ENCODE measurements around the gene AFMID.

The AFMID gene

DNA sequence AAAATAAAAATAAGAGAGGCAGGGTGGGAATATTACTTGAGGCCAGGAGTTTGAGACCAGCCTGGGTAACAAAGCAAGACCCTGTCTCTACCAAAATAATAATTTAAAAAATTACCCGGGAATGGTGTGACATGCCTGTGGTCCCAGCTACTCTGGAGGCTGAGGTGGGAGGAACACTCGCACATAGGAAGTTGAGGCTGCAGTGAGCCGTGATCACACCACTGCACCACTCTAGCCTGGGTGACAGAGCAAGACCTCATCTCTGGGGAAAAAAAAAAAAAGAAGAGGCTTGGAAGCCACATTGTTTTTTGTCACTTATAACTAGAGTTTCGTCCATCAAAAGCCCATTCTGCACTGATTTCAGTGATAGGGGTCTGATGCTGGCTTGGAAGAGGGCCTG, 41.0 kb downstream of the AFMID start:
- TF ChIP-seq, protein P1, sequence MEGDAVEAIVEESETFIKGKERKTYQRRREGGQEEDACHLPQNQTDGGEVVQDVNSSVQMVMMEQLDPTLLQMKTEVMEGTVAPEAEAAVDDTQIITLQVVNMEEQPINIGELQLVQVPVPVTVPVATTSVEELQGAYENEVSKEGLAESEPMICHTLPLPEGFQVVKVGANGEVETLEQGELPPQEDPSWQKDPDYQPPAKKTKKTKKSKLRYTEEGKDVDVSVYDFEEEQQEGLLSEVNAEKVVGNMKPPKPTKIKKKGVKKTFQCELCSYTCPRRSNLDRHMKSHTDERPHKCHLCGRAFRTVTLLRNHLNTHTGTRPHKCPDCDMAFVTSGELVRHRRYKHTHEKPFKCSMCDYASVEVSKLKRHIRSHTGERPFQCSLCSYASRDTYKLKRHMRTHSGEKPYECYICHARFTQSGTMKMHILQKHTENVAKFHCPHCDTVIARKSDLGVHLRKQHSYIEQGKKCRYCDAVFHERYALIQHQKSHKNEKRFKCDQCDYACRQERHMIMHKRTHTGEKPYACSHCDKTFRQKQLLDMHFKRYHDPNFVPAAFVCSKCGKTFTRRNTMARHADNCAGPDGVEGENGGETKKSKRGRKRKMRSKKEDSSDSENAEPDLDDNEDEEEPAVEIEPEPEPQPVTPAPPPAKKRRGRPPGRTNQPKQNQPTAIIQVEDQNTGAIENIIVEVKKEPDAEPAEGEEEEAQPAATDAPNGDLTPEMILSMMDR (IDR thresholded peaks at IDR 0.05; ENCODE audit: low read depth, low read length), result no peak
- no peak for DNase-seq (ENCODE audit: low read depth in 2 of 2)

GRCh38 chr17:78230252-78230962, 43.2 kb downstream of the AFMID start:
- DNase-seq (ENCODE audit: low read depth in 2 of 2), result no peak
- no peak overlapping the region for H3K4me3 ChIP-seq (replicated peaks in 1 of 2; ENCODE audit: low read depth in 2 of 2, low read length in 2 of 2)
- TF ChIP-seq, protein P1 (IDR thresholded peaks at IDR 0.05; ENCODE audit: low read depth, low read length), result no peak

More for the DNA sequence above, 41.0 kb downstream of the AFMID start:
- H3K4me3 ChIP-seq (replicated peaks in 1 of 2; ENCODE audit: low read depth in 2 of 2, low read length in 2 of 2), result no peak overlapping the region

GRCh38 chr17:78230996-78231935, 44.1 kb downstream of the AFMID start, which contains the start of gene TMEM235:
Gene TMEM235, plus strand, starts transcription at chr17:78231631. Its CDS starts 393 bp downstream, at chr17:78232024.
- TF ChIP-seq, protein P1 (IDR thresholded peaks at IDR 0.05; ENCODE audit: low read depth, low read length), result no peak
- no peak for DNase-seq (ENCODE audit: low read depth in 2 of 2)
- H3K4me3 ChIP-seq (replicated peaks in 1 of 2; ENCODE audit: low read depth in 2 of 2, low read length in 2 of 2), result no peak within 1 kb of the TSS

DNA sequence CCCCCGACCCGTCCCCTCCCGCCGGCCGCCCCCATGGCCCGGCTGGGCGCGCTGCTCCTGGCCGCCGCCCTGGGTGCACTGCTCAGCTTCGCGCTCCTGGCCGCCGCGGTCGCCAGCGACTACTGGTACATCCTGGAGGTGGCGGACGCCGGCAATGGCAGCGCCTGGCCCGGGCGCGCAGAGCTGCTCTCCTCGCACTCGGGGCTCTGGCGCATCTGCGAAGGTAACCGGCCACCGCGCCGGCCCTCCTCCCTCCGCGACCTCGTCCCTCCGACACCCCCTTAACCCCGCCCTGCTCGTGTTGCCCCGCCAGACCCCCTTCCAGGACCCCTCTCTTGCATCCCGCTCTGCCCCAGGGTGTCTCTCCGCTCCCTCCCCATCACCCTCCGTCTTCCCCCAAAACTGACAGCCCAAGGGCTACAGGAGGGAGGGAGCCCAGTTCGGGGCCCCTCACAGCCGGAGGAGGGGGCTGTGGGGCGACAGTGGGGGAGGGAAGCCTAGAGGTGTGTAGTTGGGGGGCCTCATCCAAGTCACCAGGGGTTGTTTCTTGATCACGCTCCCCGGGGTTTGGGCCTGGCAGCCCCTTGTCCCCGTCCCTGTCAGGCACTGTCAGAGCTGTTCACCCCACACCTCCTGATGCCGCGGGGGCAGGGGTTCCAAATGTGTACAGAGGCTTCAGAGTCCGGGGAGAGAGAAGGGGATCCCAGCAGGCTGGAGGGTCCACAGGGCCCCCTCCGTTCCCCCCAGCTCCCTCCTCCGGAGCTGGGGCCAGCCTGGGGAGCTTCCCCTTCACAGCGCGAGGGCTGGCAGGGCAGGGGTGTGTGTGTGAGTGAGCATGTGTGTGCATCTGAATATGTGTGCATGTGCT, 45.1 kb downstream of the AFMID start:
- H3K4me3 ChIP-seq (replicated peaks in 1 of 2; ENCODE audit: low read depth in 2 of 2, low read length in 2 of 2), result no peak overlapping the region
- DNase-seq (ENCODE audit: low read depth in 2 of 2), result no peak
- TF ChIP-seq, protein P1 (IDR thresholded peaks at IDR 0.05; ENCODE audit: low read depth, low read length), result no peak

GRCh38 chr17:78232859-78233173, 45.7 kb downstream of the AFMID start:
- no peak overlapping the region for H3K4me3 ChIP-seq (replicated peaks in 1 of 2; ENCODE audit: low read depth in 2 of 2, low read length in 2 of 2)
- DNase-seq (ENCODE audit: low read depth in 2 of 2), result no peak
- TF ChIP-seq, protein P1 (IDR thresholded peaks at IDR 0.05; ENCODE audit: low read depth, low read length), result no peak

- H3K4me3 ChIP-seq (replicated peaks in 1 of 2; ENCODE audit: low read depth in 2 of 2, low read length in 2 of 2), result no peak overlapping the region
- no peak for DNase-seq (ENCODE audit: low read depth in 2 of 2)
- TF ChIP-seq, protein P1 (IDR thresholded peaks at IDR 0.05; ENCODE audit: low read depth, low read length), result no peak
Measured at GRCh38 chr17:78233678-78234077, 46.5 kb downstream of the AFMID start.
